HG02678 (cell line): Measurements from ENCODE around the gene TMEM176B.
"Not testable (repeated sequence)": the region's sequence is repeated elsewhere in the genome, so short reads cannot be mapped to it uniquely, and the experiment has no call there.

Experiments used
- ATAC-seq: cut with Tn5 transposase; IDR thresholded peaks from one replicate; pipeline ENCODE4 v1.9.1; 2021; ENCODE audit warnings: mild to moderate bottlenecking, moderate library complexity; ENCODE audit not compliant: unreplicated experiment

TMEM176B gene

GRCh38 chr7:150823484-150824126 lies 23.4 kb upstream of the TMEM176B start:
- ATAC-seq, result no peak

- no peak for ATAC-seq
Measured at GRCh38 chr7:150823043-150823442, 22.9 kb upstream of the TMEM176B start.

GRCh38 chr7:150820578-150821198 lies 20.5 kb upstream of the TMEM176B start:
- ATAC-seq, result no peak

- no peak for ATAC-seq
Measured at GRCh38 chr7:150820148-150820547, 20.0 kb upstream of the TMEM176B start.

- ATAC-seq, result no peak
Measured at GRCh38 chr7:150818971-150819370, 18.8 kb upstream of the TMEM176B start.

- no peak for ATAC-seq
Measured at GRCh38 chr7:150814328-150815001, 14.3 kb upstream of the TMEM176B start.

- ATAC-seq, result not testable (repeated sequence)
Measured at GRCh38 chr7:150807616-150808438, 7.7 kb upstream of the TMEM176B start.

- no peak for ATAC-seq
Measured at GRCh38 chr7:150806863-150807262, 6.7 kb upstream of the TMEM176B start.

- no peak for ATAC-seq
Measured at GRCh38 chr7:150806454-150806853, 6.3 kb upstream of the TMEM176B start.

- ATAC-seq, result no peak
Measured at GRCh38 chr7:150805864-150806263, 5.7 kb upstream of the TMEM176B start.

- no peak for ATAC-seq
Measured at GRCh38 chr7:150804802-150805201, 4.6 kb upstream of the TMEM176B start.

- no peak for ATAC-seq
Measured at GRCh38 chr7:150803161-150803860, 3.1 kb upstream of the TMEM176B start.

- ATAC-seq, result no peak
Measured at GRCh38 chr7:150801946-150802771, 2.0 kb upstream of the TMEM176B start.

- ATAC-seq, result no peak
Measured at GRCh38 chr7:150801242-150801945, 1.2 kb upstream of the TMEM176B start.

- ATAC-seq, result no peak
Measured at GRCh38 chr7:150800581-150801241, 547 bp upstream of the TMEM176B start, which contains the start of gene TMEM176A. TMEM176A (plus strand) TSS chr7:150800769; CDS start chr7:150801551, 782 bp downstream.

GRCh38 chr7:150799156-150799555 lies 1.0 kb downstream of the TMEM176B start:
- ATAC-seq, result no peak

GRCh38 chr7:150797661-150798060 lies 2.5 kb downstream of the TMEM176B start:
- no peak for ATAC-seq

GRCh38 chr7:150793569-150794238 lies 6.5 kb downstream of the TMEM176B start:
- no peak for ATAC-seq
